GM12872 (cell line): ENCODE measurements around the gene MYL5.

Experiments
- CTCF ChIP-seq: IDR thresholded peaks from 3 replicates; pipeline ENCODE4 v1.5.1; 2011; ENCODE audit warnings: low read depth, mild to moderate bottlenecking, low read length, moderate library complexity; ENCODE audit not compliant: insufficient read depth

The MYL5 gene

GRCh38 chr4:677431-678293, 3.3 kb downstream of the MYL5 start:
- TF ChIP-seq CTCF = no peak

GRCh38 chr4:678331-679103, 4.2 kb downstream of the MYL5 start:
- no peak for TF ChIP-seq CTCF

- TF ChIP-seq CTCF = no peak
Observed at GRCh38 chr4:679104-679481, 4.8 kb downstream of the MYL5 start.

DNA sequence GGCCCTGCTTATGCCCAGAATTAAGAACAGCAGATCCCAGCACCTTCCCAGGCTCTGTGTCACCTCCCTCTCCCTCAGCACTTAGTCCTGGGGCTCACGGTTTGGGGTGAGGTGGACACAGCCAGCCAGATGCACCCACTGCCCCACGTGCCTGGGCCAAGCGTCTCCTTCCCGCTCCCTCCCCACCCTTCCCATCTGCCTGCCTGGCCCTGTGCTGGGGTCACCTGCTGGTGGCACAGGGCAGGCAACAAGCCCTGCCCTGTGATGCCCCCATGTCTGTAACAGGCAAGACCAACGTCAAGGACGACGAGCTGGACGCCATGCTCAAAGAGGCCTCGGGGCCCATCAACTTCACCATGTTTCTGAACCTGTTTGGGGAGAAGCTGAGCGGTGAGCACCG, 5.3 kb downstream of the MYL5 start:
- TF ChIP-seq CTCF = no peak

DNA sequence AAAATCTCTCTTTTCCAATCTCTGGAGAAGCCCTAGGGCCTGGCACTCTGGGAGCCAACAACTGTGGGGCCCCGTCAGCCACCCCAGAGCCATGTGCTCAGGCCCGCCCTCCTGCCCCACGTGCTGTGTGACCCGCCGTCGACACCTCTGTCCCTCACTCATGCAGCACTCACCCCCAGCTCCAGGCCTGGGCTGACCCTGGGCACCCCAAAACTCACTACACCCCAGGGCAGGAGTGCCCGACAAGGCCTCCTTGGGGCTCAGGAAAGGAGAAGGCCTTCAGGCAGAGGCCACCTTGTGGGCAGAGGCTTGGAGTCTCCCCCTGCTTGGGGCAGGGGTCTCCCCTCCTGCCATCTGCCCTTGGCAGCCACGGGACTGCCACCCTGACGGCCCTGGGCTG, 5.7 kb downstream of the MYL5 start:
- no peak for TF ChIP-seq CTCF

DNA sequence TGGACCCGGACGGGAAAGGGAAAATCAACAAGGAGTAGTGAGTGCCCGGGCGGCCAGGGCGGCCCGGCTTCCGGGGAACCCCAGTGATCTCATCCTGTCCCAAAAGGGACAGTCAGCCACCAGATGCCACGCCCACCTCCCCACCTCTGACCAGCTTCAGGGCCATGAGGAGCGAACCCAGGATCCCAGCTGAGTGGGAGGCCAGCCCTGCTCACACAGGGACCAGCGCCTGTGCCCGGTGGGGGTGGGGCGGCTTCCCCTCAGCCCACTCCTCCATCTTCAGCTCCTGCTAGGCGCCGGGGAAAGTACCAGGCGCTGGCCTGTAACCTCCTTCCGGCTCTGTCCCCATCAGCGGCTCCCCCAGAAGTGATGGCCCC, 6.2 kb downstream of the MYL5 start:
- TF ChIP-seq CTCF = no peak

DNA sequence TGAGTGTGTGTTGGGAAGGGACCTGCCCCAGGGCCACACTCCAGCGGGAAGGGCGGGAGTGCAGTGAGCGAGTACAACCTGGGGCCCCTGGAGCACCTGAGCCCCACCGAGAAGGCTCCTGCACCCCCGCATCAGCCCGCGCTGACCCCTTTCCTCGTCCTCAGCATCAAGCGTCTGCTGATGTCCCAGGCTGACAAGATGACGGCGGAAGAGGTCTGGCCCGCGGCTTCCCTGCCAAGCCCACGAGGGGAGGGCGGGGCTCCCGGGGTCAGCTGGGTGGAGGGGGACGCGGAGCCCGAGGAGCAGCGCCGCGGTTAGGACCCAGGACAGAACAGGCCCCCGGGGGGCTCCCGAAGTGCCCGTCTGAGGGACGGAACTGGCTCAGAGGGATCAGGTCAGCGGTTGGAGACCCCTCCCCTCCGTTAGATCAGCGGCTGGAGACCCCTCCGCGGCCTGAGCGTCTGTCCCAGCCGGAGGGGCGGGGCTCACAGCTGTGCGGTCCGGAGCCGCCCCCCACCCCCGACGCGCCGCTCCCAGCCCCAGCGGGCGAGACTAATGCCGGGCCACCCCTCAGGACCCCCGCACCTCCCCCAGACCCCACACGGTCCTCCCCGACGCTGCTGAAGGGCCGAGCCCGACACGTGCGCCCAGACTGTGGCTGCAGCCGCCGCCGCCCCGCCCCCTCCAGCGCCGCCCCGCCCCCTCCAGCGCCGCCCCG, 6.7 kb downstream of the MYL5 start:
- no peak for TF ChIP-seq CTCF
